AG04450 (cell line): ENCODE measurements around the gene PRXL2A. TPM values are rescaled to one million over a fixed set of nuclear protein-coding genes. Genes with fewer than 3 reads are reported as not detected.

Experiments
- CTCF ChIA-PET: fragments of 300-600, 350-600 bp; formaldehyde crosslinking; extraction: SDS; loops from one replicate; lab custom pipeline; 2022; ENCODE audit warnings: antibody characterized with exemption, inconsistent platforms; lab: Charles Lee
- POLR2A ChIA-PET: fragments of 350-600 bp; formaldehyde crosslinking; extraction: SDS; loops from one replicate; lab custom pipeline; 2021; ENCODE audit warnings: antibody characterized with exemption, inconsistent platforms; lab: Yijun Ruan, JAX
- DNase-seq: peaks from one replicate; pipeline ENCODE4 v3.0.0-alpha.2; 2011; ENCODE audit warnings: low read depth, low spot score
- H3K27ac ChIP-seq: one replicate; pipeline ENCODE4 v1.5.1; 2012; ENCODE audit warnings: low read depth, low read length, control low read depth
- H3K27me3 ChIP-seq: one replicate; pipeline ENCODE4 v1.6.0; 2012; ENCODE audit warnings: low read length; ENCODE audit not compliant: control insufficient read depth, insufficient read depth
- H3K4me3 ChIP-seq: 2 replicates; pipeline ENCODE4 v1.5.1; 2011; ENCODE audit warnings: mild to moderate bottlenecking, low read depth, low read length, control low read depth
- H3K9me3 ChIP-seq: 2 replicates; pipeline ENCODE4 v1.5.1; 2012; ENCODE audit warnings: low read length; ENCODE audit not compliant: control insufficient read depth, insufficient read depth
- polyA plus RNA-seq: library from polyadenylated mRNA; depleted of rRNA; stranded (reverse); fragments of >200 nt; gene quantifications from 2 replicates; pipeline ENCODE4 v1.2.3, GENCODE V29; 2011; rRNA removed
- TF ChIP-seq, protein P1 (sequence below): IDR thresholded peaks from 2 replicates; pipeline ENCODE4 v1.5.1; 2011; ENCODE audit warnings: low read depth, low read length, control low read depth, inconsistent platforms

The PRXL2A gene
- polyA plus RNA-seq, 1 experiment = 5.2 TPM

- no peaks in the 10 kb centered on the region for H3K27me3 ChIP-seq
- TF ChIP-seq, protein P1, sequence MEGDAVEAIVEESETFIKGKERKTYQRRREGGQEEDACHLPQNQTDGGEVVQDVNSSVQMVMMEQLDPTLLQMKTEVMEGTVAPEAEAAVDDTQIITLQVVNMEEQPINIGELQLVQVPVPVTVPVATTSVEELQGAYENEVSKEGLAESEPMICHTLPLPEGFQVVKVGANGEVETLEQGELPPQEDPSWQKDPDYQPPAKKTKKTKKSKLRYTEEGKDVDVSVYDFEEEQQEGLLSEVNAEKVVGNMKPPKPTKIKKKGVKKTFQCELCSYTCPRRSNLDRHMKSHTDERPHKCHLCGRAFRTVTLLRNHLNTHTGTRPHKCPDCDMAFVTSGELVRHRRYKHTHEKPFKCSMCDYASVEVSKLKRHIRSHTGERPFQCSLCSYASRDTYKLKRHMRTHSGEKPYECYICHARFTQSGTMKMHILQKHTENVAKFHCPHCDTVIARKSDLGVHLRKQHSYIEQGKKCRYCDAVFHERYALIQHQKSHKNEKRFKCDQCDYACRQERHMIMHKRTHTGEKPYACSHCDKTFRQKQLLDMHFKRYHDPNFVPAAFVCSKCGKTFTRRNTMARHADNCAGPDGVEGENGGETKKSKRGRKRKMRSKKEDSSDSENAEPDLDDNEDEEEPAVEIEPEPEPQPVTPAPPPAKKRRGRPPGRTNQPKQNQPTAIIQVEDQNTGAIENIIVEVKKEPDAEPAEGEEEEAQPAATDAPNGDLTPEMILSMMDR = no peak
- POLR2A ChIA-PET = no interaction called here
- H3K9me3 ChIP-seq = no peaks in the 10 kb centered on the region
- DNase-seq = no peak
- no peak overlapping the region for H3K27ac ChIP-seq
- no peak overlapping the region for H3K4me3 ChIP-seq
- CTCF ChIA-PET = interaction anchor here (2.0 kb wide), 1 partner anchor 19 kb away, joined by 10 read pairs; no protein-coding TSS in a partner anchor
These were observed 77.8 kb downstream of the PRXL2A start for GRCh38 chr10:80485946-80486764.

Other genes starting within 250 kb of the PRXL2A start
- gene ANXA11, start 203.0 kb upstream of the PRXL2A start, polyA plus RNA-seq = 161 and 182 TPM in 2 replicates
- not detected in 2 replicates for gene MAT1A, start 118.9 kb upstream of the PRXL2A start, polyA plus RNA-seq
- not detected in 2 replicates for gene DYDC1, start 51.8 kb upstream of the PRXL2A start, polyA plus RNA-seq
- not detected in 2 replicates for gene DYDC2, start 51.8 kb upstream of the PRXL2A start, polyA plus RNA-seq
- gene TSPAN14, start 45.8 kb downstream of the PRXL2A start, polyA plus RNA-seq = 27.3 and 32.5 TPM in 2 replicates
- not detected in 2 replicates for gene SH2D4B, start 129.4 kb downstream of the PRXL2A start, polyA plus RNA-seq